Naive B cell (primary cell): ENCODE results near the gene TCP11L2. TPM values are rescaled to one million over a fixed set of nuclear protein-coding genes. Genes with fewer than 3 reads are reported as not detected.
"Not testable (repeated sequence)": the region's sequence is repeated elsewhere in the genome, so short reads cannot be mapped to it uniquely, and the experiment has no call there.

Experiments
- ATAC-seq, 2 donors: fragments of 150-1000 bp; cut with Tn5 transposase; 2 replicates each; pipeline ENCODE4 v1.10.0; 2021; ENCODE audit warnings: low read depth in 2 of 2, mild to moderate bottlenecking in 2 of 2, moderate library complexity in 2 of 2
- DNase-seq: peaks from one replicate; pipeline ENCODE4 v3.0.0; 2022
- H3K27ac Mint-ChIP-seq, 6 donors: one replicate each; pipeline ENCODE4 v1.8.0; 2020 to 2022; ENCODE audit warnings: mild to moderate bottlenecking in 6 of 6, mixed read lengths in 6 of 6, moderate library complexity in 5 of 6, inconsistent platforms in 2 of 6
- H3K27me3 Mint-ChIP-seq, 3 donors: one replicate each; pipeline ENCODE4 v1.8.0; 2021 to 2022; ENCODE audit warnings: mixed read lengths in 3 of 3, mild to moderate bottlenecking in 1 of 3
- H3K36me3 Mint-ChIP-seq, 2 donors: one replicate each; pipeline ENCODE4 v1.8.0; 2020 to 2022; ENCODE audit warnings: mixed read lengths in 2 of 2, inconsistent platforms in 1 of 2, mild to moderate bottlenecking in 1 of 2
- H3K4me1 Mint-ChIP-seq, 3 donors: one replicate each; pipeline ENCODE4 v1.8.0; 2020 to 2022; ENCODE audit warnings: mixed read lengths in 3 of 3, inconsistent platforms in 1 of 3, mild to moderate bottlenecking in 1 of 3, moderate library complexity in 1 of 3
- H3K4me3 Mint-ChIP-seq, 8 donors: one replicate each; pipeline ENCODE4 v1.8.0; 2020 to 2022; ENCODE audit warnings: mild to moderate bottlenecking in 8 of 8, mixed read lengths in 8 of 8, moderate library complexity in 8 of 8, inconsistent platforms in 2 of 8
- H3K9me3 Mint-ChIP-seq, 7 donors: one replicate each; pipeline ENCODE4 v1.8.0; 2020 to 2022; ENCODE audit warnings: mixed read lengths in 7 of 7, mild to moderate bottlenecking in 5 of 7, inconsistent platforms in 2 of 7, moderate library complexity in 1 of 7
- polyA plus RNA-seq, 6 donors: library from polyadenylated mRNA; unstranded; fragments of 300-500 nt; fragmentation: Illumina TruSeq; gene quantifications; one replicate each; pipeline ENCODE4 v1.2.3, GENCODE V29; 2021; ENCODE audit warnings: low read depth in 6 of 6

Gene TCP11L2
- polyA plus RNA-seq, 6 donors from 2014 or later: 17.0 to 56.4 (median 47.6) TPM

GRCh38 chr12:106274012-106274411, 28.5 kb upstream of the TCP11L2 start:
- peak overlapping the region in 3 of 8 donors; percentile 10 to 51 (median 47) for H3K4me3 Mint-ChIP-seq
- no peak for DNase-seq
- no peaks in the 10 kb centered on the region for H3K9me3 Mint-ChIP-seq
- peaks cover 25 to 34% (median 27%) of the 10 kb centered on the region in 3 donors for H3K27me3 Mint-ChIP-seq
- peaks cover 0 to 8% of the 10 kb centered on the region in 2 donors for H3K36me3 Mint-ChIP-seq
- peak overlapping the region in 2 of 6 donors; percentile 20 to 57 for H3K27ac Mint-ChIP-seq
- H3K4me1 Mint-ChIP-seq: peaks cover 7 to 28% (median 20%) of the 10 kb centered on the region in 3 donors
- ATAC-seq: no peak

DNA sequence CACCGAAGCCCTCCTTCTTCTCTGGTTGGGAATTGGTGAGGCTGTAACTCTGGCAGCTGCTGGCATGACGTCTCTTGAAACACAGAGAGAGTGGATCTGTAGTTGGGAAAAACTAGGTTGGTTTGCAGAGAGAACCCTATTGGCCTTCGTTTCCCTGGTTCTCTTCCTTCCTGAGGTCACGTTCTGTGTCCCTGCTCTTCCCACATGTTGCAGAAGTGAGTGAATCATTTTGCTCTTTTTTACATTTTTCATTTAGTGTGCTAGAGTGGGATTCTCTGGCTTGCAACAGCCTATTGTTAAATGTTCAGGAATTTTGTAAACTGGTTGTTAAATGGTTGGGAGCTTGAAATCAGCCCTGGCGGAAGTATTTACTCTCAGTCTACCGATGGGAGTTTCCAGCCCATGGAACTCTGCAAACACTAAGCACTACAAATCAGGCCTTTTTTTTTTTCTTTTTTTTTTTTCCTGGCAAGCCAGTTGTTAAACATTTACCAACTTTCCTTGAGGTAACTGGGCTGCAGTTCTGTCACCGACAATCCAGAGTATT, 27.9 kb upstream of the TCP11L2 start:
- Mint-ChIP-seq H3K9me3 (peaks cover 0 to 1% (median 0%) of the 10 kb centered on the region in 7 donors), H3K4me1 (peaks cover 7 to 28% (median 20%) of the 10 kb centered on the region in 3 donors), H3K27me3 (peaks cover 27 to 34% (median 31%) of the 10 kb centered on the region in 3 donors), H3K36me3 (peaks cover 0 to 8% of the 10 kb centered on the region in 2 donors), H3K4me3 (peak overlapping the region in 3 of 8 donors; percentile 10 to 81 (median 19)), H3K27ac (no peak overlapping the region)
- DNase-seq (no peak), ATAC-seq (no peak)

GRCh38 chr12:106275458-106275857, 27.1 kb upstream of the TCP11L2 start:
- DNase-seq: no peak
- peak overlapping the region in 1 of 6 donors; percentile 30 for H3K27ac Mint-ChIP-seq
- H3K27me3 Mint-ChIP-seq: peaks cover 29 to 31% (median 31%) of the 10 kb centered on the region in 3 donors
- peaks cover 0 to 3% (median 0%) of the 10 kb centered on the region in 7 donors for H3K9me3 Mint-ChIP-seq
- no peak for ATAC-seq
- H3K4me1 Mint-ChIP-seq: peaks cover 7 to 28% (median 20%) of the 10 kb centered on the region in 3 donors
- peaks cover 0 to 8% of the 10 kb centered on the region in 2 donors for H3K36me3 Mint-ChIP-seq
- peak overlapping the region in 5 of 8 donors; percentile 11 to 81 (median 19) for H3K4me3 Mint-ChIP-seq

GRCh38 chr12:106276032-106276740, 26.3 kb upstream of the TCP11L2 start:
- H3K9me3 Mint-ChIP-seq: peaks cover 0 to 5% (median 2%) of the 10 kb centered on the region in 7 donors
- peak; percentile 72 to 78 for ATAC-seq
- H3K4me3 Mint-ChIP-seq: peak overlapping the region in 6 of 8 donors; percentile 30 to 81 (median 50)
- H3K27me3 Mint-ChIP-seq: peaks cover 23 to 29% (median 23%) of the 10 kb centered on the region in 3 donors
- peaks cover 0 to under 1% of the 10 kb centered on the region in 2 donors for H3K36me3 Mint-ChIP-seq
- H3K27ac Mint-ChIP-seq: peak overlapping the region in 3 of 6 donors; percentile 87 to 89 (median 87)
- peaks cover 7 to 28% (median 14%) of the 10 kb centered on the region in 3 donors for H3K4me1 Mint-ChIP-seq
- peak; percentile 31 for DNase-seq

DNA sequence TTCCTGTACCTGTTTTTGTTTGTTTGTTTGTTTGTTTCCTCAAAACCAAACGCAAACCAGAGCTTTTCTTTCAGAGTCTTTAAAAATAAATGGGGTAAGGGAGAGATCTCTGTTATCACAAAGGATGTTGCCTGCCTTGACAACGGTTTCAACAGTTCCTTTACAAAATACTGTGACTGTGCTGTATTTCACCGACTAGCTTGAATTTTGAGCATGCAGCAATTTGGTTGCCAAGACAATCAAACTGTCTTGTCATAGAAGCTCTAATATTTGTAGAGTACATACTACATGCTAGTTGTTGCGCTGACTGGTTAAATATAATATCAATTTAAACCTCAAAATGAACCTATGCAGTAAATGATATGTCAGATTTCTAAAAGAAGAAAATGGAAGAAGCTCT, 22.4 kb upstream of the TCP11L2 start:
- peaks cover 5 to 23% (median 13%) of the 10 kb centered on the region in 7 donors for H3K9me3 Mint-ChIP-seq
- no peak overlapping the region for H3K27ac Mint-ChIP-seq
- peaks cover 4 to 15% of the 10 kb centered on the region in 2 donors for H3K36me3 Mint-ChIP-seq
- no peak for ATAC-seq
- H3K4me3 Mint-ChIP-seq: no peak overlapping the region
- H3K4me1 Mint-ChIP-seq: peaks cover 5 to 22% (median 19%) of the 10 kb centered on the region in 3 donors
- peaks cover 47 to 54% (median 51%) of the 10 kb centered on the region in 3 donors for H3K27me3 Mint-ChIP-seq
- DNase-seq: no peak

- Mint-ChIP-seq H3K9me3 (peaks cover 5 to 23% (median 13%) of the 10 kb centered on the region in 7 donors), H3K27ac (no peak overlapping the region), H3K4me1 (peaks cover 0 to 25% (median 16%) of the 10 kb centered on the region in 3 donors), H3K27me3 (peaks cover 58 to 64% (median 61%) of the 10 kb centered on the region in 3 donors), H3K36me3 (peaks cover 4 to 15% of the 10 kb centered on the region in 2 donors), H3K4me3 (no peak overlapping the region)
- no peak for DNase-seq
- ATAC-seq: no peak
Observed at GRCh38 chr12:106281056-106281782, 21.3 kb upstream of the TCP11L2 start.

DNA sequence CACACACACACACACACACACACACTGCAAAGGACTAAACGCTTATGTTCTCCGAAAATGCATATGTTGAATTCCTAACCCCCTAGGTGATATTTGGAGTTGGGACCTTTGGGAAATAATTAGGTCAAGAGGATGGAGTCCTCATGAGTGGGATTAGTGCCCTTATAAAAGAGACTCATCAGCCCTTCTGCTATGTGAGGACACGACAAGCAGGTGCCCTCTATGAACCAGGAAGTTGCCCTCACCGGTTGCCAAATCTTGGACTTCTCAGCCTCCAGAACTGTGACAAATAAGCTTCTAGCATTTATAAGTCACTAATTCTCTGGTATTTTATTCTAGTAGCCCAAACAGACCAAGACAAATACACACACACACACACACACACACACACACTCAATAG, 20.7 kb upstream of the TCP11L2 start:
- ATAC-seq (no peak), DNase-seq (no peak)
- peaks cover 0 to 25% (median 12%) of the 10 kb centered on the region in 3 donors for H3K4me1 Mint-ChIP-seq
- peaks cover 4 to 15% of the 10 kb centered on the region in 2 donors for H3K36me3 Mint-ChIP-seq
- no peak overlapping the region for H3K4me3 Mint-ChIP-seq
- H3K9me3 Mint-ChIP-seq: peaks cover 5 to 23% (median 13%) of the 10 kb centered on the region in 7 donors
- H3K27ac Mint-ChIP-seq: no peak overlapping the region
- peaks cover 61 to 64% (median 61%) of the 10 kb centered on the region in 3 donors for H3K27me3 Mint-ChIP-seq

DNA sequence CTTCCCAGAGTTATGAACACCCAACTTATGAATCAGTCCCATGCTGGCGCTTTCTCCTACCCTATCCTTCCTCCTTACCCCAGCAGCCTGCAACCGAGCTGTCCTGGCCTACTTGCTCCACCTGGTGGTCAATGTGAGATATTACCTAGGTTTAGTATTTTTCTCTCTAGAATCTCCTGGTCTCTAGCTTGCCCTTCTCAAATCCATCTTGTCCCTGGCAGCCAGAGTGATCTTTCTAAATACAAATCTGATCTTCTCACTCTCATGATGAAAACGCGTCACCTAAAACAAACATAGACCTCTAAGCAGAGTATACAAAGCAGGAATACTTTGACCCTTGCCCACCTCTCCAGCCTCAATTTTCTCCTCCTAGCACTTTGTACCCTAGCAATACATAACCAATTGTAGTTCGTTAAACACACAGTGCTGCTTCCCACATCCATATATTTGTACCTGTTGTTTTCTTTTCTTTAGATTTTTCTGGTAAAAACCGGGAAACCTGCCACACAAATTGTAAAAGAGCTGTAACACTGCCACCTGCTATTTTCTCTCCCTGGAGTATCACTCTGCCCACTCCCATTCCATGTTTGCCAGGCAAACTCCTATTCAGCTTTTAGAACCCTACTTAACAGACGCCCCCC, 20.0 kb upstream of the TCP11L2 start:
- H3K4me1 Mint-ChIP-seq: peaks cover 0 to 22% (median 10%) of the 10 kb centered on the region in 3 donors
- H3K27ac Mint-ChIP-seq: peak overlapping the region in 2 of 6 donors; percentile 21 to 27
- H3K36me3 Mint-ChIP-seq: peaks cover 4 to 15% of the 10 kb centered on the region in 2 donors
- peaks cover 58 to 64% (median 60%) of the 10 kb centered on the region in 3 donors for H3K27me3 Mint-ChIP-seq
- ATAC-seq (peak; percentile 52 to 75), DNase-seq (peak; percentile 36)
- no peak overlapping the region for H3K4me3 Mint-ChIP-seq
- H3K9me3 Mint-ChIP-seq: peaks cover 5 to 23% (median 13%) of the 10 kb centered on the region in 7 donors

DNA sequence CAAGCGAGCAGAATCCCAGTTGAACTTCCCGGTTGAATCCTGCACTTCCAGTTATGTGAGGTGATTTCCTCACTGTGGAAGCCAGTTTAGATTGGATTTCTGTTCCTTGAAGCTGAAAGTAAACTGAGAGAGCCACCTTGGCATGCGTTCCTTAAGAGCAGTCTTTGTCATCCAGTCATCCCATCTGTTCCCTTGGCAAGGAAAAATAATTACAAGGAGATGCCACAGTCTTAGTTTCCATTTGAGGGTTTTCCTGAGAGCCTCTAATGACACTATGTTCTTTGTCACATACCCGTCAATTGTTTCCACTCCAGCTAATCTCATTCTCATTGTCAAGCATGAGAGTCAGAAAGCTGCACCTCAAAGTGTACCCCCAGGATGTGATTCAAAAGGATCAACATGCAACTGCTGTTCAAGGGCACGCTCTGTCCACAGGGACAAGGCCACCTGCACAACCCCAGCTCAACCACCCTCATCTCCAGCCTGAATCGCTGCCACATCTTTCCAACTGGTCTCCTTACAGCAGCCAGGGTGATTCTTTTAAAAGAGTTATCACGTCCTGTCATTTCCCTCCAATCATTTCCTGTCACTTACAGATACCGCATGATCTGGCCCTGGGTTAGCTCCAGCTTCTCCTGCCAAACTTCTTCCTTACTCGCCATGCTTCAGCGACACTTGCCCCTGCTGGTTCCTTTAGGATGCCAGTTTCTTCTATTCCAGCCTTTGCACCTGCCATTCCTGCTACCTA, 18.0 kb upstream of the TCP11L2 start:
- ATAC-seq (no peak), DNase-seq (no peak)
- Mint-ChIP-seq H3K27me3 (peaks cover 43 to 48% (median 44%) of the 10 kb centered on the region in 3 donors), H3K4me1 (peaks cover 0 to 18% (median 10%) of the 10 kb centered on the region in 3 donors), H3K36me3 (peaks cover 4 to 15% of the 10 kb centered on the region in 2 donors), H3K27ac (peak overlapping the region in 2 of 6 donors; percentile 18 to 27), H3K4me3 (no peak overlapping the region), H3K9me3 (peaks cover 5 to 23% (median 13%) of the 10 kb centered on the region in 7 donors)

DNA sequence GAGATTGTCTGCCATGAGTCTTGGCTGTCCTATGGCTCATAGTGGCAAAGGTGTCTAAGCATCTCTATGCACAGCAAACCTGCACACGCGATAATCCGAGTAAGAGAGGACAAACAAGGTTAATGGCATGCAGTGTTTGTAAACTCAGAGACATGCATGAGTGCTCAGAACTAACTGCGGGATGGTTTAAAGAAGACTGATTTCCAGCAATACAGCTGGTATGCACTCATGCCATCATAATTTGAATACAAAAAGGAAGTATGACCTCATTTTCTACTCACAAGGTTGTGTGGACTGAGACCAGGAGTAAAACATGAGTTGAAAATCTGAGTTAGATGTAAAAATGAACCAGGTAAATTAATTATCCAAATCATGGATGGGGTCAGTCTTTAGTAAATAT, 16.6 kb upstream of the TCP11L2 start:
- H3K27ac Mint-ChIP-seq: peak overlapping the region in 1 of 6 donors; percentile 22
- ATAC-seq (peak; percentile 79 to 89), DNase-seq (no peak)
- peaks cover 5 to 23% (median 13%) of the 10 kb centered on the region in 7 donors for H3K9me3 Mint-ChIP-seq
- no peak overlapping the region for H3K4me3 Mint-ChIP-seq
- H3K36me3 Mint-ChIP-seq: peaks cover 4 to 15% of the 10 kb centered on the region in 2 donors
- H3K4me1 Mint-ChIP-seq: peaks cover 0 to 18% (median 10%) of the 10 kb centered on the region in 3 donors
- peaks cover 37 to 41% (median 38%) of the 10 kb centered on the region in 3 donors for H3K27me3 Mint-ChIP-seq

DNA sequence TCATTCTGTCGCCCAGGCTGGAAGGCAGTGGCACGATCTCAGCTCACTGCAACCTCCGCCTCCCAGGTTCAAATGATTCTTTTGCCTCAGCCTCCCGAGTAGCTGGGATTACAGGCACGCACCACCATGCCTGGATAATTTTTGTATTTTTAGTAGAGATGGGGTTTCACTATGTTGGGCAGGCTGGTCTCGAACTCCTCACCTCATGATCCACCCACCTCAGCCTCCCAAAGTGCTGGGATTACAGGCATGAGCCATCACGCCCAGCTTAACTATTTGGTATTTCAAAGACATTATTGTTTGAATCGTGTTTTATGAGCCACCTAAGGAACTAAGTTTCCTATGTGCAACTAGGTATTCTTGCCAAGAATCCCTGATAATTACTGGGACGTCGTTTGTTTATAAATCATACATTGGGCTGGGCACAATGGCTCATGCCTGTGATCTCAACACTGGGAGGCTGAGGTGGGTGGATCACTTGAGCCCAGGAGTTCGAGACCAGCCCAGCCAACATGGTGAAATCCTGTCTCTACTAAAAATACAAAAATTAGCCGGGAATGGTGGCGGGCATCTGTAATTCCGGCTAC, 15.9 kb upstream of the TCP11L2 start:
- Mint-ChIP-seq H3K27me3 (peaks cover 42 to 45% (median 43%) of the 10 kb centered on the region in 3 donors), H3K9me3 (peaks cover 5 to 16% (median 10%) of the 10 kb centered on the region in 7 donors), H3K36me3 (peaks cover 4 to 11% of the 10 kb centered on the region in 2 donors), H3K4me1 (peaks cover 0 to 18% (median 10%) of the 10 kb centered on the region in 3 donors), H3K27ac (peak overlapping the region in 1 of 6 donors; percentile 66)
- ATAC-seq, H3K4me3 Mint-ChIP-seq, DNase-seq: not testable (repeated sequence)
